Measurements from ENCODE around the gene ZNF497.

GRCh38 chr19:58334691-58335249, 27.8 kb downstream of the ZNF497 start:
- TF ChIP-seq, protein P1, sequence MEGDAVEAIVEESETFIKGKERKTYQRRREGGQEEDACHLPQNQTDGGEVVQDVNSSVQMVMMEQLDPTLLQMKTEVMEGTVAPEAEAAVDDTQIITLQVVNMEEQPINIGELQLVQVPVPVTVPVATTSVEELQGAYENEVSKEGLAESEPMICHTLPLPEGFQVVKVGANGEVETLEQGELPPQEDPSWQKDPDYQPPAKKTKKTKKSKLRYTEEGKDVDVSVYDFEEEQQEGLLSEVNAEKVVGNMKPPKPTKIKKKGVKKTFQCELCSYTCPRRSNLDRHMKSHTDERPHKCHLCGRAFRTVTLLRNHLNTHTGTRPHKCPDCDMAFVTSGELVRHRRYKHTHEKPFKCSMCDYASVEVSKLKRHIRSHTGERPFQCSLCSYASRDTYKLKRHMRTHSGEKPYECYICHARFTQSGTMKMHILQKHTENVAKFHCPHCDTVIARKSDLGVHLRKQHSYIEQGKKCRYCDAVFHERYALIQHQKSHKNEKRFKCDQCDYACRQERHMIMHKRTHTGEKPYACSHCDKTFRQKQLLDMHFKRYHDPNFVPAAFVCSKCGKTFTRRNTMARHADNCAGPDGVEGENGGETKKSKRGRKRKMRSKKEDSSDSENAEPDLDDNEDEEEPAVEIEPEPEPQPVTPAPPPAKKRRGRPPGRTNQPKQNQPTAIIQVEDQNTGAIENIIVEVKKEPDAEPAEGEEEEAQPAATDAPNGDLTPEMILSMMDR (IDR thresholded peaks at IDR 0.05): no peak
- no peak for TF ChIP-seq POLR2A (IDR thresholded peaks at IDR 0.05)

Measured in right lobe of liver (tissue), 4 donors.